GM12878 (cell line): ENCODE measurements around the gene RNU5B-1. TPM values are rescaled to one million over a fixed set of nuclear protein-coding genes. Genes with fewer than 3 reads are reported as not detected.

Source experiments
- ATAC-seq: fragments of 200-7000 bp; cut with Tn5 transposase; 3 replicates; pipeline ENCODE4 v1.9.1; 2020; ENCODE audit warnings: mild to moderate bottlenecking, moderate library complexity
- BruUV-seq: library from RNA; stranded (reverse); fragments of 400-500 nt; replicated peaks from 2 replicates; lab custom pipeline; 2021; lab: Mats Ljungman, UMichigan
- CTCF ChIA-PET: fragments of 300-600 bp; sonication (Branson Sonifier 250); formaldehyde crosslinking; extraction: SDS; loops from one replicate; lab custom pipeline; 2021; ENCODE audit warnings: inconsistent platforms; lab: Yijun Ruan, JAX
- POLR2A ChIA-PET: fragments of 350-600 bp; formaldehyde crosslinking; extraction: SDS; loops from one replicate; lab custom pipeline; 2021; ENCODE audit warnings: inconsistent platforms; lab: Charles Lee
- RAD21 ChIA-PET: fragments of 300-600 bp; sonication (Branson Sonifier 250); formaldehyde crosslinking; loops from one replicate; lab custom pipeline; 2023; ENCODE audit warnings: antibody characterized with exemption; ENCODE audit not compliant: unreplicated experiment; lab: Charles Lee
- SMC1A ChIA-PET: fragments of 300-600 bp; sonication (Branson Sonifier 250); formaldehyde crosslinking; loops from one replicate; lab custom pipeline; 2023; ENCODE audit not compliant: unreplicated experiment, uncharacterized antibody; lab: Charles Lee
- DNase-seq: peaks from one replicate; pipeline ENCODE4 v3.0.0-alpha.2; 2011; ENCODE audit warnings: low read depth, low spot score
- FAIRE-seq: peaks from 3 replicates; lab custom pipeline; 2011; peaks lifted over from hg19 to GRCh38; lab: Jason Lieb, UNC
- H2AFZ ChIP-seq: 2 replicates; pipeline ENCODE4 v1.6.0; 2011; ENCODE audit warnings: low read depth, low read length, control low read depth; ENCODE audit not compliant: control insufficient read depth
- H3K27ac ChIP-seq: 2 replicates; pipeline ENCODE4 v1.5.1; 2011; ENCODE audit warnings: control low read depth; ENCODE audit not compliant: control insufficient read depth, insufficient read depth
- H3K27me3 ChIP-seq, 2 experiments: replicated peaks in 1 of 2; 2 replicates each; pipeline versions ENCODE4 v1.6.0 to v1.6.1; 2011; ENCODE audit warnings: low read length in 1 of 2; ENCODE audit not compliant: control insufficient read depth in 2 of 2, insufficient read depth in 2 of 2
- H3K36me3 ChIP-seq, 2 experiments: 2 replicates each; pipeline ENCODE4 v1.5.1; 2011; ENCODE audit warnings: low read length in 1 of 2; ENCODE audit not compliant: control insufficient read depth in 2 of 2, insufficient read depth in 2 of 2
- H3K4me1 ChIP-seq: 2 replicates; pipeline ENCODE4 v1.6.1; 2011; ENCODE audit warnings: mild to moderate bottlenecking, low read length, moderate library complexity, mixed read lengths; ENCODE audit not compliant: control insufficient read depth, insufficient read depth
- H3K4me2 ChIP-seq: 2 replicates; pipeline ENCODE4 v1.6.0; 2011; ENCODE audit warnings: control low read depth; ENCODE audit not compliant: control insufficient read depth, insufficient read depth
- H3K4me3 ChIP-seq: fragments of 200-600 bp; sonication (generic); 2 replicates; pipeline ENCODE4 v1.5.1; 2016
- H3K79me2 ChIP-seq: 2 replicates; pipeline ENCODE4 v1.6.0; 2011; ENCODE audit warnings: low read length; ENCODE audit not compliant: control insufficient read depth, insufficient read depth
- H3K9ac ChIP-seq: 2 replicates; pipeline ENCODE4 v1.8.0; 2011; ENCODE audit warnings: low read length, control low read depth, mixed read lengths; ENCODE audit not compliant: control insufficient read depth, insufficient read depth
- H3K9me3 ChIP-seq: replicated peaks from 3 replicates; pipeline ENCODE4 v1.5.1; 2011; ENCODE audit warnings: mild to moderate bottlenecking, low read length; ENCODE audit not compliant: control insufficient read depth, insufficient read depth
- H4K20me1 ChIP-seq: 2 replicates; pipeline ENCODE4 v1.6.0; 2011; ENCODE audit not compliant: control insufficient read depth, insufficient read depth
- NR2C1 ChIP-seq: fragments of 450-650 bp; IDR thresholded peaks from 2 replicates; pipeline ENCODE4 v1.6.1; 2017; ENCODE audit warnings: antibody characterized with exemption, mild to moderate bottlenecking, moderate library complexity
- PRDM15 ChIP-seq: fragments of 450-650 bp; formaldehyde crosslinking; IDR thresholded peaks from 2 replicates; pipeline ENCODE4 v1.4.0; 2020; ENCODE audit warnings: mild to moderate bottlenecking, moderate library complexity
- ZZZ3 ChIP-seq: IDR thresholded peaks from 2 replicates; pipeline ENCODE4 v1.6.1; 2011; ENCODE audit warnings: low read depth; ENCODE audit not compliant: control insufficient read depth, insufficient read length
- WGBS: methylation state at CpG from one replicate; pipeline ENCODE4 v1.1.6; 2016; ENCODE audit warnings: low lambda C conversion rate; ENCODE audit not compliant: insufficient replicate concordance, insufficient coverage; ENCODE audit errors: missing lambda C conversion rate; 5-methylcytosine and 5-hydroxymethylcytosine counted together
- in situ Hi-C: fragments of 300-500 bp; cut with MboI; formaldehyde crosslinking; loops from 9 replicates; pipeline ENCODE4 v1.14.3; 2018; ENCODE audit warnings: mixed read lengths
- intact Hi-C: fragments of 100-400 bp; cut with micrococcal nuclease; formaldehyde crosslinking; loops from one replicate; pipeline ENCODE4 v1.14.2; 2022; ENCODE audit not compliant: unreplicated experiment
- polyA plus RNA-seq, 11 experiments: library from polyadenylated mRNA; depleted of rRNA in 4 of 11; unstranded in 6 of 11; stranded (reverse) in 5 of 11; fragments of >200 nt; fragmentation: Nextera tagmentation in 4 of 11; fragmentation: Illumina TruSeq in 1 of 11; extraction: Ambion mirVana in 4 of 11; extraction: Trizol in 1 of 11; gene quantifications; 1 replicate in 1 of 11; 2 replicates in 10 of 11; pipeline versions ENCODE4 v1.2.1 to v1.2.3, GENCODE V29; 2011 to 2016; ENCODE audit warnings: inconsistent platforms in 2 of 11, missing spikeins in 2 of 11, low read depth in 1 of 11
- total RNA-seq, 4 experiments: library from RNA; depleted of rRNA in 3 of 4; stranded (reverse); fragments of >200 nt in 3 of 4; fragmentation: Illumina TruSeq in 1 of 4; extraction: Trizol in 1 of 4; gene quantifications; 2 replicates each; pipeline versions ENCODE4 v1.2.1 to v1.2.3, GENCODE V29; 2013 to 2021

RNU5B-1 gene
- total and polyA plus RNA-seq, 10 of the 15 experiments (the other 5 are each of a cell fraction or from before 2014, with no cell fraction given) = 19.1 TPM; not detected in 9

GRCh38 chr15:65268411-65268810 is 36.1 kb upstream of the RNU5B-1 start:
- Histone ChIP-seq H3K4me3 (no peak overlapping the region), H4K20me1 (no peaks in the 10 kb centered on the region), H2AFZ (no peak overlapping the region), H3K27ac (no peak overlapping the region), H3K4me1 (no peaks in the 10 kb centered on the region), H3K9ac (no peak overlapping the region), H3K27me3 (no peaks in the 10 kb centered on the region), H3K9me3 (no peaks in the 10 kb centered on the region), H3K4me2 (no peak overlapping the region), H3K36me3 (peaks cover 3 to 4% of the 10 kb centered on the region in 2 experiments; a peak in 3 of 4 replicates), H3K79me2 (no peaks in the 10 kb centered on the region)
- WGBS = 100% methylated on average over 4 of the region's 4 CpGs
- ChIA-PET SMC1A (interaction anchor here (1.6 to 1.8 kb wide), 2 partner anchors 9 to 59 kb away, joined by 3 read pairs; no protein-coding TSS in a partner anchor), RAD21 (no interaction called here), CTCF (interaction anchor here (2.5 kb wide), 1 partner anchor 234 kb away, joined by 7 read pairs; no protein-coding TSS in a partner anchor), POLR2A (interaction anchor here (0.7 kb wide), 1 partner anchor 353 kb away, joined by 3 read pairs; no protein-coding TSS in a partner anchor)
- TF ChIP-seq ZZZ3 = no peak
- TF ChIP-seq NR2C1 = no peak
- no peak for TF ChIP-seq PRDM15 (CRISPR knock-in tag)
- FAIRE-seq (no peak), ATAC-seq (no peak), DNase-seq (no peak)
- in situ Hi-C loops (no loop called here), intact Hi-C loops (no loop called here)
- BruUV-seq = no TSS peak
